HG02571 (cell line): ENCODE measurements around the gene AICDA.

Experiments
- ATAC-seq: cut with Tn5 transposase; IDR thresholded peaks from one replicate; pipeline ENCODE4 v1.9.1; 2021; ENCODE audit warnings: mild to moderate bottlenecking, moderate library complexity; ENCODE audit not compliant: unreplicated experiment

Gene AICDA

DNA sequence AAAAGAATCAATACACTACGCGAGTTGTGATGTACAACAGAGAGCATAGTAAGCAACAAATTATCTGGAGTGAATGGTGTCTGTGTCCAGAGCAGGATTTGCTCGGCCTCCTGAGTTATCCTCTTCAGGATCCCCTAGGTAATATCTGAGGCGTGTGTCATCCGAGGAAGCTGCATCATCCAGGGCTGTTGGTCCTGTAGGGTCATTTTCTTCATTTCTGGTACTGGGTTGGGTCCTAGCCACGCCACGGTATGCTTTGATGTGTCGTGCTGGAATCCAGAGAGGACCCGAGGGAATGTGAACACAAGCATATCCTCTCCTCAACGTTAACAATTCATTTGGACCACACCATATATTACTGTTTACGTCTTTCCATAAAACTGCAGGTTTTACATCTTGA, 53.0 kb downstream of the AICDA start:
- ATAC-seq, result no peak

DNA sequence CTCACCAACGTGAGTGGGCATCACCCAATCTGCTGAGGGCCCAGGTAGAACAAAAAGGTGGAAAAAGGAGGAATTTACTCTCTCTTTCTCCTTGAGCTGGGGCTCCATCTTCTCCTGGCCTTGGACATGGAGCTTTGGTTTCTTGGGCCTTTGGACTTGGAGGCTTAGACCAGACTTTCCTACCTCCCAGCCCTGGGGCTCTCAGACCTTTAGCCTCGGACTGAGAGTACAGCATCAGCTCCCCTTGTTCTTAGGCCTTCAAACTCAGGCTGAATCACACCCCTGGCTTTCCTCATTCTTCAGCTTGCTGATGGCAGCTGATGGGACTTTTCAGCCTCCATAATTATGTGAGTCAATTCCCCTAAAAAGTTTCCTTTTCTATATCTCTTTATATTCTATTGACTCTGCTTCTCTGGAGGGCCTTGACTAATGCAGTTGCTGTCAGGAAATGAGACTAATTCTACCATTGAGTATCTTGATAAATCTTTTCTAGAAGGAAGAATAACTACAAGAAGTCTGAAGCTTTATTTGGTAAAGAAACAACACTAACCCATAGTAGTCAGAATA, 56.0 kb downstream of the AICDA start:
- ATAC-seq, result no peak

DNA sequence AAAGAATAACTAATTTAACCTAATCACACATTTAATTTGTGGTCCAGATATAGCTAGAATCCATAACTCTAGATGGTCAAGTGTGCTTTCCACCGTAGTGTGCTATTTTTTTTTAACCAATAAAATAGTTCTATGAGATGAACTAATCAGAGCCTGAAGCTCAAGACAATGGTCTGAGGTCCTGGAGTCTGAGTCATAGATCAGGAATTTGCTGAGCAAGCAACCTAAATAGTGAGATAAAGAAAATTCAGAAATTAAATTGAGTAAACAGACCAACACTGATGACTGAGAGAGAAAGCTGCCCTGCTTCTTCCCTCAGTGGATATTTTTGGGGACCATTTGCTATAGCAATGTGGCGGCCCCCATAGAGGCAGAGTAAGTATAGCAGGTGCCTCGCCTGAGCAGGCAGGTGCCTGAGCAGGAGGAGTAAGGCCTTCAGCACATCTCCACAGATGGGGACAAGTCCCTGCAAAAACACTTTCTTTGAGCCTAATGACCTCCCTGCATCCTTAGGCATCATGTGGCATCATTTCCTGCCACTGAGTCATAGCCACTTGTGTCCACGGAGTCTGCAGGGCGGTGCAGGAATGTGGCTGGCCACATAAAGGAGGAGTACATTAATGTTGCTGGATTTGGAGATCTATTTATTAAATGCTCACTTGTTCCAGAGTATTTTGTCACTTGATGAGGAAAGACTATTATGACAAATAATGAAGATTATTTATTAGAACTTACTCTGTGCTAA, 58.0 kb downstream of the AICDA start:
- no peak for ATAC-seq

DNA sequence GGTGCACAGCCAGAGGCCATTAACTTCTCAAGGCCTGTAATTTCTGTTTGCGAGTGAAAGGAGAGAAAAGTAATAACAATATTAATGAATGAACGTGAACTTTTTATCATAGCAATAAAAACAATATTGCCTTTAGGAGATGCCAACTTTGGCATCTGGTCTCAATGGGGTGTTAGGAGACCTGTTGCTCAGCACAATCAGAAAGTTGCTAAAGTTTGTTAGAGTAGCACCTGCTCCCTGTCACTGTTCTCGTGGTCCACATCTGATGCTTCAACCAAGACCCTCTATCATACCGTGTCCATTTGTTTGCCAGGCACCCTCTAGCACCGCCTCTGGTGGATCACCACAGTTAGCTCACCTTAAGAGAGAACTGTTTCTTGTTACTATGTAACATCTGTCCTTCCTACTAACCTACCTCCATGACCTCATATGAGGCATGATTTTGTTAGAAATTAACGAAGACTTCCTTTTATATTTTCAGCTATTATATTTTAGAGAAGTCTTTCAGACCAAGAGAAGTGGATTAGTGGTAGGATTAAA, 59.5 kb downstream of the AICDA start:
- ATAC-seq, result no peak
